Measurements from ENCODE around the gene COX10.

The COX10 gene

DNA sequence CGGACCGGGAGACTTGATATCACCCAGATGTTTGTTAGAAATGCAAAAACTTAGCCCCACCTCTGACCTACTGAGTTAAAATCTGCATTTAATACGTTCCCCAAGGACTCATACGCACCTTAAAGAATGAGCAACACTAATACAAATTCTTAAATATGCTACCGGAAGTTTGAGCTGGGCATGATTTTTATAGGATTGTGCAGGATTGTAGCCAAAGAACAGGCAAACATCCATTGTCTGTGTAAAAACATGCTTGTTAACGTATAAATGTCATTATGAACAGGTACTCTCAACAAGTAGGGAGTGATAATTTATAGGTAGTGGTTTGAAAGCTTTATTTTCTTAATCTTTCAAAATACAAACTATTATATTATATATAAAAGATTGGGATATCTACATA lies 22.3 kb upstream of the COX10 start:
- Histone ChIP-seq H3K4me1 (ENCODE audit: low read length) (peaks cover 34% of the 10 kb centered on the region), H3K4me2 (ENCODE audit: low read length) (no peak overlapping the region), H2AFZ (ENCODE audit: low read depth, low read length) (no peak overlapping the region), H3K79me2 (ENCODE audit: low read length) (peaks cover 10% of the 10 kb centered on the region; the same call in 1 of the 2 replicates), H4K20me1 (ENCODE audit: insufficient read depth, low read length) (no peaks in the 10 kb centered on the region), H3K9ac (ENCODE audit: low read length) (no peak overlapping the region), H3K27ac (ENCODE audit: low read length) (no peak overlapping the region), H3K4me3 (ENCODE audit: low read length) (no peak overlapping the region), H3K27me3 (ENCODE audit: low read depth, low read length) (no peaks in the 10 kb centered on the region), H3K36me3 (replicated peaks; ENCODE audit: low read depth, low read length) (no peaks in the 10 kb centered on the region), H3K9me3 (ENCODE audit: insufficient read depth, low read length) (no peaks in the 10 kb centered on the region)
- TF ChIP-seq, protein P1, sequence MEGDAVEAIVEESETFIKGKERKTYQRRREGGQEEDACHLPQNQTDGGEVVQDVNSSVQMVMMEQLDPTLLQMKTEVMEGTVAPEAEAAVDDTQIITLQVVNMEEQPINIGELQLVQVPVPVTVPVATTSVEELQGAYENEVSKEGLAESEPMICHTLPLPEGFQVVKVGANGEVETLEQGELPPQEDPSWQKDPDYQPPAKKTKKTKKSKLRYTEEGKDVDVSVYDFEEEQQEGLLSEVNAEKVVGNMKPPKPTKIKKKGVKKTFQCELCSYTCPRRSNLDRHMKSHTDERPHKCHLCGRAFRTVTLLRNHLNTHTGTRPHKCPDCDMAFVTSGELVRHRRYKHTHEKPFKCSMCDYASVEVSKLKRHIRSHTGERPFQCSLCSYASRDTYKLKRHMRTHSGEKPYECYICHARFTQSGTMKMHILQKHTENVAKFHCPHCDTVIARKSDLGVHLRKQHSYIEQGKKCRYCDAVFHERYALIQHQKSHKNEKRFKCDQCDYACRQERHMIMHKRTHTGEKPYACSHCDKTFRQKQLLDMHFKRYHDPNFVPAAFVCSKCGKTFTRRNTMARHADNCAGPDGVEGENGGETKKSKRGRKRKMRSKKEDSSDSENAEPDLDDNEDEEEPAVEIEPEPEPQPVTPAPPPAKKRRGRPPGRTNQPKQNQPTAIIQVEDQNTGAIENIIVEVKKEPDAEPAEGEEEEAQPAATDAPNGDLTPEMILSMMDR (IDR thresholded peaks at IDR 0.05; ENCODE audit: low read depth, low read length), result no peak
- TF ChIP-seq EZH2phosphoT487 (IDR thresholded peaks at IDR 0.05; ENCODE audit: low read depth), result no peak

DNA sequence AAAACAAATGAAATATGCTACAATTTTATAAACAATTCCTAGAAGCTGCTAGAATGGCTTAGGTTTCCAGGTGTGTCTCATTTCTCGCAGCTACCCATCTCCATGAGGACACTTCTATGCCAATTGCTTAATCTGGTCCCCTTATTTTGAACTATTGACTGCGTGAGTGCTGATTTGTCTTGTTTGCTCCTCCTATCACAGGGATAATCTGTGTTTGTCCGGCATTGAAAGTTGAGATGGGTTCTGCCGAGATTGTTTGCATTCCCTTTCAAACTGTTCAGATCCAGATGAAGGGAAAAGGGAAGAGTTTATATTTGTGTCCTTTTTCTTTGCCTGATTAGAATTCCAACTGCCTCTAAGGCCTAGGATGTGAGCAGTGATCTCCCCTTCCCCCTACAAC lies 21.7 kb upstream of the COX10 start:
- TF ChIP-seq, protein P1 (IDR thresholded peaks at IDR 0.05; ENCODE audit: low read depth, low read length), result no peak
- no peak for TF ChIP-seq EZH2phosphoT487 (IDR thresholded peaks at IDR 0.05; ENCODE audit: low read depth)
- Histone ChIP-seq H3K79me2 (ENCODE audit: low read length) (peaks cover 6% of the 10 kb centered on the region; the same call in 1 of the 2 replicates), H3K27me3 (ENCODE audit: low read depth, low read length) (no peaks in the 10 kb centered on the region), H3K27ac (ENCODE audit: low read length) (no peak overlapping the region), H2AFZ (ENCODE audit: low read depth, low read length) (no peak overlapping the region), H3K4me1 (ENCODE audit: low read length) (peaks cover 28% of the 10 kb centered on the region), H3K36me3 (replicated peaks; ENCODE audit: low read depth, low read length) (no peaks in the 10 kb centered on the region), H3K4me2 (ENCODE audit: low read length) (no peak overlapping the region), H4K20me1 (ENCODE audit: insufficient read depth, low read length) (no peaks in the 10 kb centered on the region), H3K9me3 (ENCODE audit: insufficient read depth, low read length) (no peaks in the 10 kb centered on the region), H3K9ac (ENCODE audit: low read length) (no peak overlapping the region), H3K4me3 (ENCODE audit: low read length) (no peak overlapping the region)

DNA sequence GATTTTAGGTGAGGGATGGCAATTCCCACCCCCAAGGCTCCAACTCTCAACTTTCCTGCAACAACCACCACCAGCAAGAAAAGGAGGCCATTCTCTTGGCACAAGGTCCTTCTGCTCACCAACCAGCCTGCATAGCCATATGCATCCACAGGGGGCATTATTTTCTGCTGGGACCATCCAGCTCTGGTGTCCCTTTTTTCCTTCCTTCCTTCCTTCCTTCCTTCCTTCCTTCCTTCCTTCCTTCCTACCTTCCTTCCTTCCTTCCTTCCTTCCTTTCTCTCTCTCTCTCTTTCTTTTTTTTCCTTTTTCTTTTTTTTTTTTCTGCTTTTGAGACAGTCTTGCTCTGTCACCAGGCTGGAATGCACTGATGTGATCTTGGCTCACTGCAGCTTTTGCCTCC lies 21.1 kb upstream of the COX10 start:
- Histone ChIP-seq H2AFZ (ENCODE audit: low read depth, low read length) (no peak overlapping the region), H3K9ac (ENCODE audit: low read length) (no peak overlapping the region)

DNA sequence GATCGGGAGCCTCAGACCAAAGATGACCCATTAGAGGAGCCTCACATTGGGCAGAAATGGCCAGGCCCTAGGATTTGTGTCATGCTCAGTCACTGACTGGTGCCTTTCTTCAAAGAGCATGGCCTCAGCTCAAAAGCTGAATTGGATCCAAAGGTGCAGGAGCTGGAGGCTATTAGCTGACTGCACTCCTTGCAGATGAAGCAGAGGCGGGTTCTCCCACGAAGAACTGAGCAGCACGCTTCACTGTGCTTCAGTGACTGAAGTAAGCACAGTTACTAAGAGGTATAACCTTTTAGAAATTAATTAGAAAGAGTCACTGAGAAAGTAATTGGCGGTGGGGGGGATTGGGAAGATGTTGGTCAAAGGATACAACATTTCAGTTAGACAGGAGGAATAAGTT lies 18.7 kb upstream of the COX10 start:
- Histone ChIP-seq H3K4me1 (ENCODE audit: low read length) (no peaks in the 10 kb centered on the region), H3K4me3 (ENCODE audit: low read length) (no peak overlapping the region), H3K9me3 (ENCODE audit: insufficient read depth, low read length) (no peaks in the 10 kb centered on the region), H3K9ac (ENCODE audit: low read length) (no peak overlapping the region), H3K4me2 (ENCODE audit: low read length) (no peak overlapping the region), H3K36me3 (replicated peaks; ENCODE audit: low read depth, low read length) (no peaks in the 10 kb centered on the region), H2AFZ (ENCODE audit: low read depth, low read length) (no peak overlapping the region), H3K27ac (ENCODE audit: low read length) (no peak overlapping the region), H4K20me1 (ENCODE audit: insufficient read depth, low read length) (no peaks in the 10 kb centered on the region), H3K79me2 (ENCODE audit: low read length) (peaks cover 6% of the 10 kb centered on the region; the same call in 1 of the 2 replicates), H3K27me3 (ENCODE audit: low read depth, low read length) (no peaks in the 10 kb centered on the region)
- no peak for TF ChIP-seq EZH2phosphoT487 (IDR thresholded peaks at IDR 0.05; ENCODE audit: low read depth)
- TF ChIP-seq, protein P1 (IDR thresholded peaks at IDR 0.05; ENCODE audit: low read depth, low read length), result no peak

More for the DNA sequence above, 21.1 kb upstream of the COX10 start:
- no peaks in the 10 kb centered on the region for H4K20me1 ChIP-seq (ENCODE audit: insufficient read depth, low read length)
- H3K27me3 ChIP-seq (ENCODE audit: low read depth, low read length), result no peaks in the 10 kb centered on the region
- H3K36me3 ChIP-seq (replicated peaks; ENCODE audit: low read depth, low read length), result no peaks in the 10 kb centered on the region
- H3K9me3 ChIP-seq (ENCODE audit: insufficient read depth, low read length), result no peaks in the 10 kb centered on the region
- no peak overlapping the region for H3K27ac ChIP-seq (ENCODE audit: low read length)
- TF ChIP-seq, protein P1 (IDR thresholded peaks at IDR 0.05; ENCODE audit: low read depth, low read length), result no peak
- TF ChIP-seq EZH2phosphoT487 (IDR thresholded peaks at IDR 0.05; ENCODE audit: low read depth), result no peak
- no peak overlapping the region for H3K4me3 ChIP-seq (ENCODE audit: low read length)
- H3K4me2 ChIP-seq (ENCODE audit: low read length), result no peak overlapping the region
- H3K4me1 ChIP-seq (ENCODE audit: low read length), result peaks cover 23% of the 10 kb centered on the region
- peaks cover 6% of the 10 kb centered on the region; the same call in 1 of the 2 replicates for H3K79me2 ChIP-seq (ENCODE audit: low read length)

Measured in OCI-LY3 (cell line).